Activated effector memory CD4-positive, alpha-beta T cell treated with anti-CD3 and anti-CD28 coated beads, Interleukin-2, amount 50 U/mL, for 16 hours (primary cell): ENCODE results near the gene CROCC.
"Not testable (repeated sequence)": the region's sequence is repeated elsewhere in the genome, so short reads cannot be mapped to it uniquely, and the experiment has no call there.

Experiments used
- DNase-seq: peaks from one replicate; pipeline ENCODE4 v3.0.0-alpha.2; 2020

The CROCC gene

GRCh38 chr1:16916036-16916880 is 5.5 kb upstream of the CROCC start:
- not testable (repeated sequence) for DNase-seq

- DNase-seq, result no peak
Observed at GRCh38 chr1:16918371-16918770, 3.4 kb upstream of the CROCC start.

DNA sequence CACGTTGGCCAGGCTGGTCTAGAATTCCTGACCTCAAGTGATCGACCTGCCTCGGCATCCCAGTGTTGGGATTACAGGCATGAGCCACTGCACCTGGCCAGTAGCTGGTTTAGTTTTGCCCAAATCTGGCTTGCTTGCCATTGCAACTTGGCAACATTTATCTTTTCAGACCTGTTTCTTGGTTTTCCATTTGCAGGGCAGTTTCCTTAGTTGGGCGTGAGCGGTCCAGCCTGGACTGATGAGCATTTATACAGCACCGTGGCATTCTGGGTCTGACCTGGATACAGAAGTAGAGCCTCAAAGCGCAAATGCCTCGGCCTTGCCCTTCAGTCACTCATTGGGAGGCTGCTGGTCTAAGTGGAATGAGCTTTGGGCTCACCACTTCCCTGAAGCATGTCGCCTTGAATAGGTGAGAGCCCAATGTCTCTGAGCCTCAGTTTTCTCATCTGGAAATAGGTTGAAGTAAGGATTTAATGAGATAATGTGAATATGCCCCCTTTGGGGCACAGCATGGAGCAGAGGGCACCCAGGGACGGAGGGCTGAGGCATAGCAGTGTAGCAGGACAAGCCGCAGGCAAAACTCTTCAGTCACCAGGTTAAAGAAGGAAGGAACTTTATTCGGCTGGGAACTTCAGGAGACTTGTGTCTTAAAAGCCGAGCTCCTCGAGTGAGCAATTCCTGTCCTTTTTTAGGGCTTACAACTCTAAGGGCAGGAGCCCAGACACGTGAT is 2.6 kb upstream of the CROCC start:
- DNase-seq, result not testable (repeated sequence)

- DNase-seq, result no peak
Observed at GRCh38 chr1:16920951-16921350, 780 bp upstream of the CROCC start.

DNA sequence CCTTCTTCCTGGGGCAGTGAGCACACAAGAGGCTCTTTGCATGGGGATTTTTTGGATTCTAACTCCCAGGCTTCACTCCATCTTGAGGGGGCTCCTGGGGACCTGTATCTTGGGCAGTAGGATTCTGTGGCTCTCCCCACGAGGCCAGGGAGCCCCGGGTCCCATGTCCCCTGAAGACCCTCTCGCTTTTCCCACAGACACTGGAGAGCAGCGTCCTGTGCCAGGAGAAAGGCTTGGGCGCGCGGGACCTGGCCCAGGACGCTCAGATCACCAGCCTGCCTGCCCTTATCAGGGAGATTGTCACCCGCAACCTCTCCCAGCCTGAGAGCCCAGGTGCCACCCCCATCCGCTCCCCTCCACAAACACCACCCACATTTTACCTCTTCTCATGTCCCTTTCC is 735 bp downstream of the CROCC start:
- DNase-seq, result no peak

DNA sequence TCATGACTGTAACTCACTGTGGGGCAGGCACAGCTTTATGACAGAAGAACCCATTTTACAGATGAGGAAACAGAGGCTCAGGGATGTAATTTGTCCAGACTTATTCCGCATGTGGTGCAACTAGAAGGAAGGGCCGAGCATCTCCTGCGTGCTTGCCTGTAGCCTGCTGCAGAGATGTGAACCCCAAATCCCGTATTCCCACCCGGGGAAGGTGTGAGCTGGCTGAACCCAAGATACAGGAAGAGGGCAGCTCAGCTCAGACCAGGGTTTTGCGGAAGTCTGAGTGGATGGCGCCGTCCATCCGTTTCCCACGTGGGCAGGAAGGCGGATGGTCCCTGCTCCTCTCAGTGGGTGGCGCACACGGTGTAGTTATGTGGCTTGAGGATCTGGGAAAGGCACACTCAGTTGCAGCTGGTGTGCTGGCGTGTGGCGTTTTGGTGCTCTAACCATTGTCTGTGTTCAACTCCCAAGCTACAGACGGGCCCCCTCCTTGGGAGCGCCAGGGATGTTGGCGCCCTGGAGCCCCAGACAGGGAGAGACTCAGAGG is 1.2 kb downstream of the CROCC start:
- no peak for DNase-seq

DNA sequence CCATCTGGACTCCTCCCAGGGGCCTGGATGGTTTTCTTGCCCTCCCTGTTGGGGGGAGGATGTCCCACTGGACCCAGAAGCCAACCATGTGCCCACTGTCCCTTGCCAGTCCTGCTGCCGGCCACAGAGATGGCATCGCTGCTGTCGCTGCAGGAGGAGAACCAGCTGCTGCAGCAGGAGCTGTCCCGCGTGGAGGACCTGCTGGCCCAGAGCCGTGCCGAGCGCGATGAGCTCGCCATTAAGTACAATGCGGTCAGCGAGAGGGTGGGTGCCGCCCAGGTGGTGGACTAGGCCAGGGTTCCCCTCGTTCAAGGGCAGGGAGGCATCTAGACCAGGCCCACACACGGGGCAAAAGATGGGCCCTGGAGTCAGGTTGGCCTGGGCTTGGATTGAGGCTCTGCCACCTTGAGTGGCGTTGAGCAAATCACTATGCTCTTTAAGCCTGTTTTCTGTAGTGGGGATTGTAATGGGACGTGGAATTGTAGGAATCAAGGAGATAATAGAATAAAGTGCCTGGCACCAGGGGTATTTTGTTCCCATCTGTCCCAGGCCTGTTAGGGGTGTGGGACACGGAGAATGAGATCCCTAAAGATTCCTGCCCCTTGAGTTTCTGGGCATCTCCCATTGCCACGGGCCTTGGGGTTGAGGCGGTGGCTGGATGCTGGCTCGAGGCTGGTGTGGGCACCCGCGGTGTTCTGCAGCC is 2.6 kb downstream of the CROCC start:
- DNase-seq, result no peak

DNA sequence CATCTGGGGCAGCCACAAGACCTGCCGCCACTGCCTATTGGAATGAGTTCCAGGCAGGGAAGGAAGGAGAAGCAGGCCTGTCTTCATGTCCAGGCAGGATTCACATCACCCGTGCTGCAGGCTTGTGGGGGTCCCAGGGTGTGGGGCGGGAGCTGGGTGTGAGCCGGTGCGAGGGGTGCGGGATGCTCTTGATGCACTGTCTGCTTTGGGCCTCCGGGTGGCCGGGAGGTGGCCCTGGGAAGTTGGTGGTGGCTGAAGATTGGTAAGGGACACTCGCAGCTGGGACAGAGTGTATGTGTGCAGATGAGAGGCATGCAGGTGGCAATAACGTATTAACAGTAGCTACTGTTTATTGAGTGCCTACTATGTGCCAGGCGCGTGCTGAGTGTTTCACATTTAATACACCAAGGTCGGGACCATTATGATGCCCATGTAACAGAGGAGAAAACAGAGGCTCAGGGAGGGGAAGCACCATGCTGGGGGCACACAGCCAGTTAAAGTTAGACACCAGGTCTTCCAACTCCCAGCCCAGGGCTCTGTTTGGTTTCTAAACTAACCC is 3.3 kb downstream of the CROCC start:
- no peak for DNase-seq

DNA sequence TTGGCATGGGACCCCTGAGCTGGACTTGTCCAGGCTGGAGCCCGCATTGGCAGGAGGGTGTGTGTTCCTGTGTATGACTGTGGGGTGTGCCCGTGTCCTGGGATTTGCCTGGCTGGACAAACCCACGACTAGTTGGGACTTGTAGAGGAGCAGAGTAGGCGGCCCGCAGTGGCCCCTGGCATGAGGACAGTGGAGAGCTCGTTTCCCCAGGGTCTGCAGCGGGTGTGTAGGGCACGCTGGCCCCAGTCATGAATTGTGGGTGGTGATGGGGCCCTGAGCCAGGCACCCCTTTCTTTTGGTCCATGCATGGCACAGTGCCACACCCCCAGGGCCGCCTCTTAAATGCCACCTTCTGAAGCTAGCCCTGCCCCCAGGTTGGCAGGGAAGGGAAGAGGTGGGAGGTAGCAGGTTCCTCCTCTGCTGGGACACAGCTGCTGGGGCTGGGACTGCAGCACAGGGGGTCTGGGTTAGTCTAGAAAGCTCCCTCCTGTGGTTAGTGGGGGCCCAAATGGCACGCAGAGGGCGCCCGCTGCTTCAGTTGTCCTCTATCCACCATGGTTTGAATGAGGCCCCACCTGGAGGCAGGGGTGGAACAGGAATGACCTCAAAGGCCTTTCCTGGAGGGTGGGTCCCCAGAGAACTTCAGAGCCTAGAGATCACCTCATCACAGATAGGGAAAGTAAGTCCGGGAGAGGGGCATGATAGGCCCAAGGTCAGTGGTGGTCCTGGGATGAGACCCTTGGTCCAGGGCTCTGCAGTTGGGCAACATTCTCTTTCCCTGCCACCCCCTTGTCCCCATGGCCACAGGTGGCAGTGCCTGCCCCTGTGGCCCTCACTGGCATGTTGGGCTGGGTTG is 4.1 kb downstream of the CROCC start:
- no peak for DNase-seq

- DNase-seq, result no peak
Observed at GRCh38 chr1:16926491-16927073, 4.9 kb downstream of the CROCC start.

DNA sequence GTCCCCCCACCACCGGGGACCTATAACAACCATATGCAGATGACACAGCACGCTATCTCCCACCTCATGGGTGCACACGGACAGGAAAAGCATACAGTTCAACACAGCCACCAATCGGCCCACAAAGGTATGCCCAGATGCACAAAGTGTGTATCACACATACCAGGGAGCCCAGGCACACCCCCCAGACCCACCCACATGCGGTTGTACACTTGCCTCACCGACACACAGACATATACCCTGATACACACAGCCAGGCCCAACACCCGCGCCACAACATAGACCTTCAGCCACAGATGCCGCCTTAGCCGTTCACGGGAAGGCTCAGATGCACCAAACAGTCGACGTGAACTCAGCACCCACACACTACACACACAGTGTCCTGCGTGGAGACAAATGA is 5.5 kb downstream of the CROCC start:
- no peak for DNase-seq

GRCh38 chr1:16927711-16928485 is 6.2 kb downstream of the CROCC start:
- DNase-seq, result no peak

- not testable (repeated sequence) for DNase-seq
Observed at GRCh38 chr1:16929146-16930041, 7.7 kb downstream of the CROCC start.

DNA sequence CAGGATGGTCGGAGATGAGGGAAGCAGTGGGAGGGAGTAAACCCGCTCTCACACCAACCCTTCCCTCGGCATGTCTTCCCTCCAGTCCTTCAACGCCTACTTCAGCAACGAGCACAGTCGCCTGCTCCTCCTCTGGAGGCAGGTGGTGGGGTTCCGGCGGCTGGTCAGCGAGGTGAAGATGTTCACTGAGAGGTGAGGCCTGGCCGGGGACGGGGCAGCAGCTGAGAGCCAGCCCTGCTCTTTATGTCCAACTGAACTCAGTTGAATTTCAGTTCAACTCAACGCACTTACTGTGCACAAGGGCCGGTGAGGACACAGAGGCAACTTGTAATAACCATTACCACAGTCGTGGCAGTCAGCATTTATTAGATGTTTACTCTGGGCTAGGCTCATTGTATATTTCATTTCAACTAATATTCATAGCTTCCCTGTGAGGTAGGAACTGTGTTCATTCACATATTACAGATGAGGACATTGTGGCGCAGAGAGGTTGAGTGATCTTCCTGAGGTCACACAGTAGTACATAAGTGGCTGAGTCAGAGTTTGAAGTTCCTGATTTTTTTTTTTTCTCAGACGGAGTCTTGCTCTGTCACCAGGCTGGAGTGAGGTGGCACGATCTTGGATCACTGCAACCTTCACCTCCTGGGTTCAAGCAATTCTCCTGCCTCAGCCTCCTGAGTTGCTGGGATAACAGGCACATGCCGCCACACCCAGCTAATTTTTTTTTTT is 9.6 kb downstream of the CROCC start:
- not testable (repeated sequence) for DNase-seq

- DNase-seq, result not testable (repeated sequence)
Observed at GRCh38 chr1:16933945-16934344, 12.2 kb downstream of the CROCC start.

DNA sequence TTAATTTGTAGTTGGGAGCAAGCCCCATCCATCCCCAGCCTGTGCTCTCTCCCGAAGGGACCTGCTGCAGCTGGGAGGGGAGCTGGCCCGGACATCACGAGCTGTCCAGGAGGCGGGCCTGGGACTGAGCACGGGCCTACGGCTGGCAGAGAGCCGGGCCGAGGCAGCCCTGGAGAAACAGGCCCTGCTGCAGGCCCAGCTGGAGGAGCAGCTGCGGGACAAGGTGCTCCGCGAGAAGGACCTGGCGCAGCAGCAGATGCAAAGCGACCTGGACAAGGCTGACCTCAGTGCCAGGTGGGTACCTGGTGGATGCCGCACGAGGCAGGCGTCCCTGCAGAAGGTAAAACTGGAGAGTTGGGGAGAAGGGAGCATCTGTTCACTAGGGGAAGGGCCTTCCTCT is 14.8 kb downstream of the CROCC start:
- not testable (repeated sequence) for DNase-seq

DNA sequence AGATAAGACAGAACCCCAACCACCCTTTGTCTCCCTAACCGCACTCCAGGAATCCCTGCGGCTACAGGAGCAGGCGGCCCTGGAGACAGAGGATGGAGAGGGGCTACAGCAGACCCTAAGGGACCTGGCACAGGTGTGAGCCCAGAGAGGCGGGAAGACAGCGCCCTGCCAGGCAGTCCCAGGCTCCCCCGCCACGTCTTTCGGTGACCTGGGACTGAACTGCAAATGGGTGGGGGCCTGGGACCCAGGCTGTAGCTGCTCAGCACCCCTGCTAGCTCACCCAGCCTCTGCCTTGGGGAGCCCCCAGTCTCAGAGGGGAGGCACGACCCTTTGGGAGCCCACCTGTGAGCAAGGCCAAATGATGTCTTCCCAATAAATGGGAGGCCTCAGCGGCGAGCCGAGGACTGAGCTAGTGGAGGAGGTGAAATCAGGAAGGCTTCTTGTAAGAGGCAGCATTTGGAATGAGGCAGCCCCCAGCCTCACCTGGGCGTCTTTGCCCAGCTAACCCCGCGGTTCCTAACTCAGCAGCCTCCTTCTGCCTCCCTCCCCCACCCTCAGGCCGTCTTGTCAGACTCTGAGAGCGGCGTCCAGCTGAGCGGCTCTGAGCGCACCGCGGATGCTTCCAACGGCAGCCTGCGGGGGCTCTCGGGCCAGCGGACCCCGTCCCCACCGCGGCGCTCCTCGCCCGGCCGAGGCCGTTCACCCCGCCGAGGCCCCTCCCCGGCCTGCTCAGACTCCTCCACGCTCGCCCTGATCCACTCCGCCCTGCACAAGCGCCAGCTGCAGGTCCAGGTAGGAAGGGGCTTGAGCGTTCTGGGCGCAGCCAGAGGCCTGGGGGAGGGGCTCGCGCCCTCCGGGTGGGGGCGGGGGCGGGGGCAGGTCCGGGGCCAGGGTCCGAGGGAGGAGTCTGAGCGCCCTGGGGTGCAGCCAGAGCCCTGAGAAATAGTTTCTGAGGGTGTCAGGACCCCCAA is 16.9 kb downstream of the CROCC start:
- DNase-seq, result no peak
